GM23248 (cell line): Measurements from ENCODE around the gene HMGN2.

Source experiments
- EZH2 ChIP-seq: fragments of 200-600 bp; sonication (generic); IDR thresholded peaks from 2 replicates; pipeline ENCODE4 v1.6.1; 2018; ENCODE audit warnings: antibody characterized with exemption, mild to moderate bottlenecking; ENCODE audit not compliant: insufficient read depth, poor library complexity, severe bottlenecking
- EZH2phosphoT487 ChIP-seq: fragments of 200-600 bp; sonication (generic); IDR thresholded peaks from 2 replicates; pipeline ENCODE4 v1.6.1; 2018; ENCODE audit warnings: antibody characterized with exemption, moderate library complexity, mild to moderate bottlenecking, low read depth; ENCODE audit not compliant: insufficient read depth

DNA sequence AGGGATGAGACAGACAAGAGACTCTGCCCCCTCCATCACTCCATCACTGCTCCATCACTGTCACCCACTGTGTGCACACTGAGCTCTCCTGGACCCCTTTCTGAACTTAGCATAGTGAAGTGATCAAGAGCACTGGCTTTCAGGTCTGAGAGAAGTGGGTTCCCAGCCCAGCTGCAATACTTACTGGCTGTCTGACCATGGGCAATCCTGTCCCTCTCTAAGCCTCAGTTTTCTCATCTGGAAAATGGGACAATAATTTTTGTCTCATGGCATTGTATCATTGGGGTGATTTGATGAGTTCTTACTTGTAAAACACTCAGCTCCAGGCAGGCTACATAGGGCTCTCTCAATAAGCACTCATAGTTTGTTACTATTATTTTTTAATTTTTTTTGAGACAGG is 49.8 kb downstream of the HMGN2 start:
- TF ChIP-seq EZH2 (no peak), EZH2phosphoT487 (no peak)
